Mesothelial cell of epicardium (in vitro differentiated cells): Measurements from ENCODE around the gene STK17B. TPM values are rescaled to one million over a fixed set of nuclear protein-coding genes. Genes with fewer than 3 reads are reported as not detected.
"Not testable (repeated sequence)": the region's sequence is repeated elsewhere in the genome, so short reads cannot be mapped to it uniquely, and the experiment has no call there.

Source experiments
- DNase-seq, 2 experiments: peaks; one replicate each; pipeline ENCODE4 v3.0.0; 2021; ENCODE audit warnings: low spot score in 2 of 2; ENCODE audit not compliant: unreplicated experiment in 2 of 2
- H3K27ac Mint-ChIP-seq: 2 replicates; pipeline ENCODE4 v1.8.0; 2021; ENCODE audit warnings: mixed read lengths
- H3K27me3 Mint-ChIP-seq: 2 replicates; pipeline ENCODE4 v1.8.0; 2021; ENCODE audit warnings: low read depth, mixed read lengths
- H3K36me3 Mint-ChIP-seq: 2 replicates; pipeline ENCODE4 v1.8.0; 2021; ENCODE audit warnings: mixed read lengths
- H3K4me1 Mint-ChIP-seq: 2 replicates; pipeline ENCODE4 v1.8.0; 2021; ENCODE audit warnings: mixed read lengths
- H3K4me3 Mint-ChIP-seq: 2 replicates; pipeline ENCODE4 v1.8.0; 2021; ENCODE audit warnings: mild to moderate bottlenecking, moderate library complexity, mixed read lengths
- H3K9me3 Mint-ChIP-seq: 2 replicates; pipeline ENCODE4 v1.8.0; 2021; ENCODE audit warnings: mixed read lengths
- CTCF ChIP-seq: fragments of 200-600 bp; sonication (generic); IDR thresholded peaks from one replicate; pipeline ENCODE4 v1.5.0; 2021; ENCODE audit warnings: antibody characterized with exemption; ENCODE audit not compliant: unreplicated experiment
- total RNA-seq: library from RNA; stranded (reverse); gene quantifications from 3 replicates; pipeline ENCODE4 v1.2.1, GENCODE V29; 2021

Gene STK17B
- total RNA-seq, 1 donor from 2014 or later = 35.6 TPM

GRCh38 chr2:196097864-196098660 is 73.3 kb downstream of the STK17B start:
- Mint-ChIP-seq H3K27ac (no peak overlapping the region), H3K9me3 (peaks cover 8% of the 10 kb centered on the region), H3K4me1 (peaks cover 18% of the 10 kb centered on the region), H3K4me3 (no peak overlapping the region), H3K27me3 (no peaks in the 10 kb centered on the region), H3K36me3 (no peaks in the 10 kb centered on the region)
- no peak for TF ChIP-seq CTCF
- no peak for DNase-seq

GRCh38 chr2:196096982-196097745 is 74.2 kb downstream of the STK17B start:
- peaks cover 18% of the 10 kb centered on the region for H3K4me1 Mint-ChIP-seq
- no peak overlapping the region for H3K27ac Mint-ChIP-seq
- no peak for DNase-seq
- no peaks in the 10 kb centered on the region for H3K27me3 Mint-ChIP-seq
- no peak overlapping the region for H3K4me3 Mint-ChIP-seq
- peaks cover 7% of the 10 kb centered on the region for H3K9me3 Mint-ChIP-seq
- H3K36me3 Mint-ChIP-seq = no peaks in the 10 kb centered on the region
- TF ChIP-seq CTCF = no peak

- no peak overlapping the region for H3K4me3 Mint-ChIP-seq
- peaks cover 7% of the 10 kb centered on the region for H3K9me3 Mint-ChIP-seq
- no peak for TF ChIP-seq CTCF
- H3K36me3 Mint-ChIP-seq = no peaks in the 10 kb centered on the region
- peaks cover 12% of the 10 kb centered on the region for H3K4me1 Mint-ChIP-seq
- no peak for DNase-seq
- no peaks in the 10 kb centered on the region for H3K27me3 Mint-ChIP-seq
- H3K27ac Mint-ChIP-seq = no peak overlapping the region
These were observed 75.1 kb downstream of the STK17B start for GRCh38 chr2:196096264-196096663.

- H3K4me3 Mint-ChIP-seq, DNase-seq, H3K4me1 Mint-ChIP-seq, H3K36me3 Mint-ChIP-seq, H3K27ac Mint-ChIP-seq, H3K27me3 Mint-ChIP-seq: not testable (repeated sequence)
- H3K9me3 Mint-ChIP-seq = peaks cover 21% of the 10 kb centered on the region
These were observed 81.9 kb downstream of the STK17B start for GRCh38 chr2:196089448-196089847.

GRCh38 chr2:196088203-196088602 is 83.2 kb downstream of the STK17B start:
- DNase-seq = no peak
- Mint-ChIP-seq H3K36me3 (peaks cover 4% of the 10 kb centered on the region), H3K27me3 (no peaks in the 10 kb centered on the region), H3K4me1 (peaks cover 4% of the 10 kb centered on the region), H3K4me3 (no peak overlapping the region), H3K9me3 (peaks cover 18% of the 10 kb centered on the region), H3K27ac (no peak overlapping the region)
- TF ChIP-seq CTCF = no peak
